UCSD-AML1 (cell line): Measurements from ENCODE around the gene HCLS1.

Experiments used
- DNase-seq: peaks from one replicate; lab custom pipeline; 2025; ENCODE audit not compliant: unreplicated experiment; lab: John Stamatoyannopoulos, UW

HCLS1 gene

DNA sequence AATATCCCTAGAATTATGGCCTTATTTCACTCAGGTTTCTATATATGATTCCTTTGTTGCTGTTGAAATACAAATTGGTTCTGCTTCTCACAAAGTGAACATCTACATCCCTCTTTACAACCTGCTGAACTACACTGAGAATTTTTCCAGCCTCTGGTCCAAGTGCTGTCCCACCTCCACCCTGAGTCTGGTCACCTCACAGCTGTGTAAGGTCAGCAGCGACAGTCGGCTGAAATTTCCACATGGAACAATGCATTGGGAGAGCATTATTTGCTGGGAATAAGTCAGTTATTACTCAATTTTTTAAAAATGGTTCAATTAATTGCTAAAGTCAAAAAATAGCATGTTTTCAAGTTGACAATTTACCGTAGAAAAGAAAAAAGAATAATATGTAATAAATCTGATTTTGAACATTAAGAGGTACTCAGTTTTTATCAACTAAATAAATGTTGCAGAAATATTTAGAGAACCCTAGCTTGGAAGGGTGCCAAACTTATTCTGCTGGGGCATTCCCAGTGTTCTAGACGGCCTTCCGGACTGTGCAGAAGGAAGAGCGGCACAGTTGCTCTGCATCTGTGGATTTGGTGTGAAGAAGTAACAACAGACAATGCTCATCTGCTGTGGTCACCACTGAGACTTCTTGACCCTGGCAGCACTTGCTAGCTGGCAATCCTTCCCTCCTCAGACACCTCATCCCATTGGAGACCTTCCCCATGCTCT, 1.8 kb downstream of the HCLS1 start:
- DNase-seq, result no peak

DNA sequence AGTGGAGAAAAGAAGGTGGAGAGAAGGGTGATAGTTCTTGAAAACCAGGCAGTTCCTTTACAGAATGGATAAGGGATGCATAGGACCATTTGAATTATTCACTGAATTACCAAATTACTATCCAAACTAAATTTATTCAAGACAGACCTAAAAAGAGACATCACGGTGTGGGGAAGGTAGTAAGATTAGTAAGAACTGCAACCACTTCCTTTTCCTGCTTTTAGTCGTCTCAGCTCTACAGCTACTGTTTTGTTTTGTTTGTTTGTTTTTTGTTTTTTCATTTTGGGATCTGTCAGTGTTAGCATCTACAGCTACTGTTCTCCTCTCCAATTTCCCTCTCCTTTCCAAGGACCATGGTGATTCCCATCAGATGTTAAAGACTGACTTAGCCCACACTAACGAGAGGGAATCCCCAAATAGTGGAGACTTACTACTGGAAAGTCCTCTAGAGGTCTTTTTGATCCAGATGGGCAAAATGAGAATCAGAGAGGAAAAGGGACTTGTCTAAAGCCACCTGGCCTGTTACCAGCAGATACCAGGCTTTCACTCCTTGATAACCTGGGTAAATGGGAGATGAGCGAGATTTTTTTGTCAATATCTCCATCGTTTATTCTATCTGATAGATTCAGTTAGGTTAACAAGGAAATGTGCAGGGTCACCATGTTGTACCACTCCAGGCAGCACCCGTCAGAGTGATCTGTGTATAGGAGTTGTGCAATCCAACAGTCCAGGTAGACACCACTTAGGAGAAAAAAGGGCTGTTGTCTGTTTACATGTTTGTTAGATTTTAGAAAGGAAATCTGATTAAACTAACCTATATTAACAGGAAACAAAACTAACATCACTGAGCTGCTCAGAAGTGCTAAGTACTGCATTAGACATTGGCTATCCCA, 6.0 kb downstream of the HCLS1 start:
- DNase-seq, result no peak

DNA sequence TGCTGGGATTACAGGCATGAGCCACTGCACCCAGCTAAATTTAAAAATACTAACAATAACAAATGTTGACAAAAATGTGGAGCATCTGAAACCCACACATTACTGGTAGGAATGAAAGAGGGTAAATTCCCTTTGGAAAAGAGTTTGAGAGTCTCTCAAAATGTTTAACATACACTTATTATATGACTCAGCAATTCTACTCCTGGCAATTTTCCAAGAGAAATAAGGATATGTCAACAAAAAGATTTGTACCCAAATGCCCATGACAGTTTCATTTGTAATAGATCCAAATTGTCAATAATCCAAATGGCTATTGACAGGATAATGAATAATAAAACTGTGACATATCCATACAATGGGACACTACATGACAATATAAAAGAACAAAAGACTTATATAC, 9.0 kb downstream of the HCLS1 start:
- no peak for DNase-seq

DNA sequence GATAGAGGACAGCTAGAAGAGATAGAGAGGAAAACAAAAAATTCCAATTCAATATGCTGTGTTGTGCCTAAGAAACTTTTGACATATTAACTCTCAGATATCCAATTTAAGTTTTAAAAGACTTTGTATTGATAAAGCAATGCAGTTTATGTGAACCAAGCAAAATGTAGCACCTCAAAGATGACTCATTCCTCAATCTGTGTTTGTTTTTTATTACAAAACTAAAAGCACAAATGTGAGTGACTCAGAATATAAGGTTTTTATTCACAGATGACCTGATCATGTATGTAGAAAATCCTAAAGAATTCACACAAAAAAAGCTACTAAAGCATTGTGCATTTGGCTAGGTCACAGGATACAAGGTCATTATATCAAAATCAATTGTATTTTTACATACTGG, 11.1 kb downstream of the HCLS1 start:
- no peak for DNase-seq

DNA sequence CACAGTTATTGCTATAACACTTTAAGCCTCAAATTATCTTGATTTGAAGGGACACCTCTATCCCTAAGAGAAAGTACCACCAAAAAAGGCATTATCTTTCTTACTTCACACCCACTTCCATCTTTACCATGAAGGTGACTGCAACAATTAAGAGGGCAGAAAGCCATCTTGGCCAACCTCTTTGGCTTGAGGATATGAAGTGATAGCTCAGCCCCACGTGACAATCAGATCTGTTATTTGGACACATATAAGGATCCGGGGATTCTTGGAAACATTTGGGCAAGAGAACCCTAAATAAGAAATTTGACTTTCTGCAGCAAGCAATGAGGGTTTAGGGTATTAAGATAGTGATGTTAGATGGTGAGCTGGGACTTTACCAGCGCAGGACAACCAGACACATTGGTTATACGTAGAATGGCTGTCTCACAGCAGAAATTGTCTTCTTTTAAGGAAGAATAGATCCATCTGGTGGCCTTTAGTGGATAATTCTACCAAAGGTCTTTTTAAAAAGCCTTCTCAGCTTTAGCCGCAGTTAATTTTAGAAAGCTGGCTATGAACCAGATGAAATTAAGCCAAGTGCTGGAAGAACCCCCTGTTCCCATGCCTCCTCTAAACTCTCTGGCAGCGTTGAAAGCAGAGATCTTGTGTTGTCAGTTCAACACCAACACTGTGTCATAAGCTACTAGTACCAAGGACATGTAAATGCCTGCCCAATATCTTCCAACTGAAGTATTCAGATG, 12.3 kb downstream of the HCLS1 start:
- DNase-seq, result no peak

DNA sequence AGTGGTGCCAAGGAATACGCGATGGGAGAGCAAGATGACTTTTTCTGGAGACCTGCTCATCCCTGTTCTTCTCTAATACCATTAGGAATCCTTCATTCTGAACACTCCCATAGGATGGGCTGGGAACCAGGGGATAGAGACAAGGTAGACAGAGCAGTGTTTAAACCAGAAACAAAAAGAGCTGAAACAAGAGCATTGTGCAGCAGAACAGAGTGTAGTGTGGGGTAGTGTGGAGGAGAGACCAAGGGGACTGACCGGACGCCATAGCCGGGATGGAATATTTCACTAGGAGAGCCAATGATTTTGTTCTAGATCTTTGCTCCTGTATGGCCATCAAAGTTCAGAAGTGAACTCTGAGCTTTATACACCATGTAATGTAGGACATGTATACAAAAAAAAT, 15.6 kb downstream of the HCLS1 start:
- no peak for DNase-seq

DNA sequence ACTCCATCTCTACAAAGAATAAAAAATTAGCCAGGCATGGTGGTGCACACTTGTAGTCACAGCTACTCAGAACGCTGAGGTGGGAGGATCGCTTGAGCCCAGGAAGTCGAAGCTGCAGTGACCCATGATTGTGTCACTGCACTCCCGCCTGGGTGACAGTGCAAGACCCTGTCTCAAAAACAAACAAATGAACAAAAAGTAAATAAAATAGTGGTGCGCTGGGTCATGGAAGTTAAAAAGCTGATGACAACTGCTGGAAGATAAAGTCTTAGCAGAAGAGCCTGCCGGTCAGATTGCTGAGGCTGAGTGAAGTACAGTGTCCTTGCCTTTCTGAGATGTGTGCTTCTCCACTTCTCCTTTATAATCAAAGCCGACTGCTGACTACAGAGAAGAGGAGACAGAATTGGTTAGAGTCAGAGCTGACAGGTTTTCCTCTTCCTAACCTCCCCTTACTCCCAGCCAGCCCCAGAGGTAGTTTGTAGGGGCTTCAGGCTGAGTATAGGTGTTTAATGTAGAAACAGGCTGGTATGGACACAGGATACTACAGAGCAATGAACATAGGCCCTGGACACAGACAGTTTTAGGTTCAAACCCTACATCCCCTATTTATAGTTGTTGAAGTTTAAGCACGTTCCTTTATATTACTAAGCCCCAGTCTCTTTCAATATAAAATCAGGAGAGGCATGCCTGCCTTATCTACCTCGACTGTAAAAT, 17.9 kb downstream of the HCLS1 start:
- no peak for DNase-seq

DNA sequence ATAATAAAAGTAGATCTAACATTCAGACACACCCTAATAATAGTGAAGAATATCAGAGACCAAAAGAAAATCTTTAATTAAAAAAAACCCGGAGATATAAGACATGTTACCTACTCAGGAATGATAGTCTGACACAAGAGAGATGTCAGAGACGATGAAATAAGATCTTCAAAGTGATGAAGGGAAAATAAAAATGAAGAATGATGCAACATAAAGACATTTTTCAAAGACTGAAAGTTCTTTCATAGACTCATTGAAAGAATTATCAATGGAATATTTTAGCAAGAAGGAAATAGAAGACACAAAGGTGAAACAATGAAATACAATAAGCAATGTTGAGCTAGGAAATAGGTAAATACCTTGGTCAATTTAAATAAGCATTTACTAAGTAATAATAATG, 19.6 kb downstream of the HCLS1 start:
- DNase-seq, result no peak

DNA sequence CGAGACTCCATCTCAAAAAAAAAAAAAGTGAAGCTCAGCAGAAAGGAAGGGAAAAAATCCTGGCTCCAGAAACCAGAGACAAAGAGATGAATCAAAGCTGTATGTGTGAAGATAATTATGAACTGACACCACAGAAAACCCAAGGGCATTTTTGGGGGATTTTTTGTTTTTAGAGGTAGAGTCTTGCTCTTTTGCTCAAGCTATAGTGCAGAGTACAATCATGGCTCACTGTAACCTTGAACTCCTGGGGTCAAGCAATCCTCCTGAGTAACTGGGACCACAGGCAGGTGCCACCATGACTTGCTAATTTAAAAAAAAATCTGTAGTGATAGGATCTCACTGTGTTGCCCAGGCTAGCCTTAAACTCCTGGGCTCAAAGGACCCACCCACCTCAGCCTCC, 22.8 kb downstream of the HCLS1 start:
- DNase-seq, result no peak

DNA sequence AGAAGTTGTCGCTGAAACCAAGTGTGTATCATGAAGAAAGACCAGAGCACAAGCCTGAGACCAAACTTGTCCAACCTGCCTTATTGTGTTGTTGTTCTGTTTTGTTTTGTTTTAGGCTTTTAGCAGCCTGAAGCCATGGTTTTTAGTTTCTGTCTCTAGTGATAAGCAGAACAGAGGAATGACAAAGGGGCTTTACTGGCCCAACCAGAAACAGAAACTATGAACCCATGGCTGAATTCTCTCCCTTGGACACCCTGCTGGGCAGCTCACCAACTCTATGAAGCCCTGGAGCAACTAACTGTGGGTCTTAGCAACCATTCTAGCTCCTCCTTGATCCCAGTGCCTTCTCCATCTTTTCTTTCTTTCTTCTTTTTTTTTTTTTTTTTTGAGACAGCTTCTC, 30.3 kb downstream of the HCLS1 start:
- no peak for DNase-seq

DNA sequence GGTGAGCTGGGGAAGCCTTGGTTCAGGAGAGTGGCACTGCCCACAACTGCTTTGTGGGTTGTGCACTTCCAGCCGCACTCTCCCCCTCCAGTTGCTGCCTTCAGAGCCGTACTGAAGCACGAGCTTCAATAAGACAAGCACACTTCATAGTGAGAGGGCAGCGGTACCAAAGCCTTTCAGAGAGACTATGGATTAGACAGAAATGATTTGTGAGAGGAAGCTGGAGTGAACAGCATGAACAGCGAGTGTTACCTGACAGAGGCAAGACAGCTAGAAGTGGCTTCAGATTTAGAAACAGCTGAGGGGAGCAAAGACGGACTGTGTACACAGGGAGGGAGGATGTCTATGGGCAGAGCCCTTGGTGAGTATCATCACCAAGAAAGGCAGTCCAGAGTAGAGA, 31.1 kb downstream of the HCLS1 start:
- DNase-seq, result no peak

DNA sequence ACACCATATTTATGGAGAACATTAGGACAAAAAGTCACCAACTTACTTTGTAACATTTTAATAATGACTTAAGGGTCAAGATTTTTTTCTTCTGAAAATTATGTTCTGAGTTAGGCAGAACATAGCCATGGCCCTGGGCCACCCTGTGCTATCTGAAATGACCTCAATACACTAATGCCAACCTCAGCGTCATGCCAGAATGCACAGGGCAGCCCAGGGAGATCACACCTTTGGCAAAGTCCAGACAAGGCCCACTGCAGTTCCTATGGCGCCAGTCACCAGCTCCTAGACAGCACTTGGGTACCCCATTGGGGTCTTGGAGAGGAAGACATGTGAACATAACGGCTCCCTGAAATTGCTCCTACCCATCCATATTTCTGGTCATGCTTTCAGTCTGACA, 33.1 kb downstream of the HCLS1 start:
- no peak for DNase-seq

DNA sequence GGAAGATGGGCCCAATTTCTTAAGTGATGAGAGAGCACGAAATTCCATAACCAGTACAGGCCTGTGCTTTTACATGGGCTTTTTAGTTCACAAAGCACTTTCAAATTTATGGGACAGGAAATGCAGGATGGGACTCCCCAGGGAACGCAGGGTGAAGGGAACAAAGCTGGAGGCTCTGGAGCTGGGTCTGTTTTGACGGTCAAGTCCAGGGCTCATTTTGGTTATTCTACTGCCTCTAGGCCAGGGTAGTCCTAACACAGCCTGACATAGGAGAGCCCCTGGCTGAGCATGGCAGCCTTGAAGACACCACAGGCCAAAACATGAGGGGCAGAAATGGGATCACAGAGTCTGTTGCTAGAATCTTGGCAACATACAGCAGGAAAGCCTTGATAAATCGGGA, 33.5 kb downstream of the HCLS1 start:
- DNase-seq, result no peak

DNA sequence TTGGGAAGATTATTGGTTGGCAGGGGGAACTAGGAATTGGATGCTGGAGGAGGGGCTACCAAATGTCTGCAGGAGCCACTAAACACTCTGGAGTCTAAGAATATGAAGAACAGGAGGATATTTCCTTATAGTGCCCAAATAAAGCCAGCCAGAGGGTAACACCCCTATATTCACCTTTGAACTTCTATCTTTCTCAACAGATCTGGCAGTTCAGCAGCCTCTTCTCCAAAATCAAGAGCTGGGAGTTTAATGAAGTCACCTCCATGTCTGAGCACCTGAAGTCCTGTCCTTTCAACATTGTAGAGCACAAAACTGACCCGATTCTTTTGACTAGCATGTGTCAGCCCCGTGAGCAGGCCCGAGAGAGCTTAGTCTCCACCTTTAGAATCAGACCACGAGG, 34.2 kb downstream of the HCLS1 start:
- no peak for DNase-seq

DNA sequence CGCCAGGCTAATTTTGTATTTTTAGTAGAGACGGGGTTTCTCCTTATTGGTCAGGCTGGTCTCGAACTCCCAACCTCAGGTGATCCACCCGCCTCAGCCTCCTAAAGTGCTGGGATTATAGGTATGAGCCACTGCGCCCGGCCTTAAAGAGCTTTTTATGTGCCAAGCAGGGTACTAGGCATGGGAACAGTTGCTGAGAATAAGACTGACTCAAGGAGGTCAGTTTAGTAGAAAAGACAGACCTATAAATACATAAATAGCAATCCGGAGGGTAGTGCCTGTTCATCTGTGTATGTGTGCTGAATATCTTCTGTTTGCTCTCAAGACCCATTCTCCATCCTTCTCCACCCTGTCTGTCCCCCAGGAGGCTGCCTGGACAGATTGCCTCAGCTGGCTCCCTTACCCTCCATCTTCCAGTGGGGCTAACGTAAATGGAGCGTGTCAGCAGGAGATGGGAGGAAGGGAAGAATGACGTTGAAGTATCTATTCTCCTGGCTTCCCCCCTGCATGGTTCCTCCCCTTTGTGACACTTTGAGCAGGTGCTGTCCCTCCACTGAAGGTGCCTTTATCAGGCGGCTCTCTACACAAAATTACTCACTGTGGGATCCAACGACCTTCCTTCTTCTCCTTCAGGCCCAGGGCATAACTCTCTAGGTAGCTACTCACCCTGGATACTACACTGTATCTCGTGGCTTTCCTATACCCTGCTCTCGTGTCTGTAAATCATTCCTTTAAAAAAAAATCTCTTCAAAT, 36.4 kb downstream of the HCLS1 start:
- no peak for DNase-seq

DNA sequence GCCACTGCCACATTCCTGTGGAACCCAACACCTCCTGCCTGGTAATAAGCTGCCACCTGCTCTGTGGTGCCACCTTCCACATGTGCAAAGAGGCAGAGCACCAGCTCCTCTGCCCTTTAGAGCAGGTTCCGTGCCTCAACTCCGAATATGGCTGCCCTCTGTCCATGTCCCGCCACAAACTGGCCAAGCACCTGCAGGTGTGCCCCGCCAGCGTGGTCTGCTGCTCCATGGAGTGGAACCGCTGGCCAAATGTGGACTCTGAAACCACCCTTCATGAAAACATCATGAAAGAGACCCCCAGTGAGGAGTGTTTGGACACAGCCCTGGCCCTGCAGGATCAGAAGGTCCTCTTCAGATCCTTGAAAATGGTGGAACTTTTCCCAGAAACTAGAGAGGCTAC, 39.2 kb downstream of the HCLS1 start:
- no peak for DNase-seq

DNA sequence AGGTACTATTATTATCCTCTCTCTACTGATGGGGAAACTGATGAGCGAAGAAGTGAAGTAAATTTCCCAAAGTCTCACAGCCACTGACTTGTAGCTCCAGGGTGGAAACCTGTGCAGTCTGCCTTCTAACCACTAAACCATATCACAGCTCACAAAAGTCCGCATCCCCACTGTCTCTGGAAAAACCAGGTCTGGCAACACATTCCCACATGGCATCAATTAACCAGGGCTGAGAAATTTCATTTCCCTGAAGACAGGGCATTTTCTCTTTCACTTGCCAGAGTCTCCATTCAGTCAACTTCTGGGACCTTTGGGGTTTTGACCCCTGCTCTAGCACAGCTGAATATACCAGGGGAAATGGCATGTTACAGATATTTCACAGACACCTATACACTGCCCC, 41.0 kb downstream of the HCLS1 start:
- DNase-seq, result no peak

DNA sequence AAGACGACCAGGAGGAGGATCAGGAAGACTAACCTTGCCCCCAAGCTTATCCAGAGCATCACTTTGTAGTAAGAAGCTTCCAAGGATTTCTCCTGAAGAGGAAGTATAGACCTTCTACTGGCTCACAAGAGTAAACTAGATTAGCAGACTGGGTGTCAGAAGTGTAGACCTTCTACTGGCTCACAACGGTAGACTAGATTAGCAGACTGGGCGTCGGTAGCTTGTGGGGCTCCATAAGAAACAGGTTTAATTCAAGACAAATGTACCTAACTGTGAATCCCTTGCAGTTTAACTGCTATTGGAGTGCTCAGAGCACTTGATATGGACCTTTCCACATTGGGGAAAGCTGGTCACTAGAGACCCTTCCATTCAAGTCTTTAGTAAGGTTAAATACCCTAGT, 54.6 kb downstream of the HCLS1 start:
- DNase-seq, result no peak

DNA sequence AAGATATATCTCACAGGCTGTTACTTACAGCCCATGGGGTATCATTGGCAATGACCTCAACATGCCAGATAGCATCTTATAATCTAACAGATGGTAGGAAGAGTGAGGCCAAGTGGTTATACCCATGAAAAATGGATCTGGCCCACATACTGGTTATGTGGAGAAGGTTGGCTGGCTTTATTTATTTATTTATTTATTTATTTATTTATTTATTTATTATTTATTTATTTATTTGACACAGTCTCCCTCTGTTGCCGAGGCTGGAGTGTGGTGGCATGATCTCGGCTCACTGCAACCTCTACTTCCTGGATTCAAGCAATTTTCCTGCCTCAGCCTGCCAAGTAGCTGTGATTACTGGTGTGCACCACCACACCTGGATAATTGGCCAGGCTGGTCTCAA, 55.9 kb downstream of the HCLS1 start:
- no peak for DNase-seq

DNA sequence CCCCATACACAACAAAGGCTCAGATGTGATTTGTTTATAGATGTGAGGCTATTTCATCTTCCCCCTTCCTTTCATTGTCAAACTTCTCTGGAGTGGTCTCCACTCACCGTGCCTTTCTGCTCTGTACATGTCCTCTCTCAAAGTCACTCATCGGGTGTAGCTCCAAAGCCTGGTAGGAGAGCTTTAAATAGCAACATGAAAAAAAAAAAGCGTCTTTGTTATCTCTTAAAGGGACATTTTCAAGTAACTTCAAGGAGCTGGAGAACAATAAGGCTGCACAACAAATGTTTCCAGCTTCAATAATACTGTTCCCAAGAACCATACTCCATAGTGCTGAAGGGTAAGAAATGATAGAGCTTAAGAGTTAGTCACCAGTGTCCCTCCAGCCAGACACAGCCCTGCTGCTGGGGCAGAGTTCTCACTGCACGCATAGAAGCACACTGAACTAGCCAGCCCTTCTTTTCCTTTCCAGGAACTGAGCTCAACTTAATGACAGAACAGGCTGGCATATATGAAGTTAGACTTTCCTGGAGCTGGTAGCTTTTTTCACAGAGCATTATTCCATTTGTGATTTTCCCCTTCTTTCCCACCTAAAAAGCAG, 59.4 kb downstream of the HCLS1 start:
- DNase-seq, result no peak
